ENCODE results near the gene MAML3. TPM values are rescaled to one million over a fixed set of nuclear protein-coding genes. Genes with fewer than 3 reads are reported as not detected.

The MAML3 gene
- total RNA-seq, 1 donor from 2014 or later, result 8.0 TPM

- Mint-ChIP-seq H3K4me1 (ENCODE audit: unreplicated experiment) (peaks cover 14% of the 10 kb centered on the region), H3K9me3 (ENCODE audit: unreplicated experiment) (no peaks in the 10 kb centered on the region), H3K4me3 (ENCODE audit: unreplicated experiment) (no peak overlapping the region), H3K27ac (ENCODE audit: unreplicated experiment) (no peak overlapping the region), H3K27me3 (ENCODE audit: unreplicated experiment) (no peaks in the 10 kb centered on the region), H3K36me3 (ENCODE audit: unreplicated experiment) (no peaks in the 10 kb centered on the region)
- TF ChIP-seq CTCF (IDR thresholded peaks at IDR 0.05), result no peak
- DNase-seq (ENCODE audit: extremely low spot score, unreplicated experiment), result no peak
Measured at GRCh38 chr4:140105436-140105835, 48.5 kb downstream of the MAML3 start.

GRCh38 chr4:140103676-140104075 is 50.3 kb downstream of the MAML3 start:
- Mint-ChIP-seq H3K36me3 (ENCODE audit: unreplicated experiment) (no peaks in the 10 kb centered on the region), H3K4me3 (ENCODE audit: unreplicated experiment) (no peak overlapping the region), H3K27ac (ENCODE audit: unreplicated experiment) (peak overlapping the region; percentile 39), H3K9me3 (ENCODE audit: unreplicated experiment) (no peaks in the 10 kb centered on the region), H3K27me3 (ENCODE audit: unreplicated experiment) (no peaks in the 10 kb centered on the region), H3K4me1 (ENCODE audit: unreplicated experiment) (peaks cover 28% of the 10 kb centered on the region)
- no peak for TF ChIP-seq CTCF (IDR thresholded peaks at IDR 0.05)
- DNase-seq (ENCODE audit: extremely low spot score, unreplicated experiment), result no peak

GRCh38 chr4:140102421-140102820 is 51.6 kb downstream of the MAML3 start:
- H3K4me3 Mint-ChIP-seq (ENCODE audit: unreplicated experiment), result no peak overlapping the region
- H3K4me1 Mint-ChIP-seq (ENCODE audit: unreplicated experiment), result peaks cover 38% of the 10 kb centered on the region
- TF ChIP-seq CTCF (IDR thresholded peaks at IDR 0.05), result no peak
- DNase-seq (ENCODE audit: extremely low spot score, unreplicated experiment), result no peak
- H3K36me3 Mint-ChIP-seq (ENCODE audit: unreplicated experiment), result no peaks in the 10 kb centered on the region
- H3K27me3 Mint-ChIP-seq (ENCODE audit: unreplicated experiment), result no peaks in the 10 kb centered on the region
- H3K27ac Mint-ChIP-seq (ENCODE audit: unreplicated experiment), result no peak overlapping the region
- no peaks in the 10 kb centered on the region for H3K9me3 Mint-ChIP-seq (ENCODE audit: unreplicated experiment)

- Mint-ChIP-seq H3K27me3 (ENCODE audit: unreplicated experiment) (no peaks in the 10 kb centered on the region), H3K27ac (ENCODE audit: unreplicated experiment) (no peak overlapping the region), H3K4me1 (ENCODE audit: unreplicated experiment) (peaks cover 53% of the 10 kb centered on the region), H3K4me3 (ENCODE audit: unreplicated experiment) (no peak overlapping the region), H3K36me3 (ENCODE audit: unreplicated experiment) (no peaks in the 10 kb centered on the region), H3K9me3 (ENCODE audit: unreplicated experiment) (no peaks in the 10 kb centered on the region)
- DNase-seq (ENCODE audit: extremely low spot score, unreplicated experiment), result no peak
- no peak for TF ChIP-seq CTCF (IDR thresholded peaks at IDR 0.05)
Measured at GRCh38 chr4:140100771-140101170, 53.2 kb downstream of the MAML3 start.

- Mint-ChIP-seq H3K36me3 (ENCODE audit: unreplicated experiment) (no peaks in the 10 kb centered on the region), H3K27me3 (ENCODE audit: unreplicated experiment) (no peaks in the 10 kb centered on the region), H3K4me1 (ENCODE audit: unreplicated experiment) (peaks cover 61% of the 10 kb centered on the region), H3K4me3 (ENCODE audit: unreplicated experiment) (no peak overlapping the region), H3K27ac (ENCODE audit: unreplicated experiment) (no peak overlapping the region), H3K9me3 (ENCODE audit: unreplicated experiment) (no peaks in the 10 kb centered on the region)
- no peak for DNase-seq (ENCODE audit: extremely low spot score, unreplicated experiment)
- TF ChIP-seq CTCF (IDR thresholded peaks at IDR 0.05), result no peak
Measured at GRCh38 chr4:140099983-140100382, 54.0 kb downstream of the MAML3 start.
